Inferior parietal cortex (tissue), 1 donor: ENCODE data around the gene MATR3.
"Not testable (repeated sequence)": the region's sequence is repeated elsewhere in the genome, so short reads cannot be mapped to it uniquely, and the experiment has no call there.

Source experiments
- DNase-seq: peaks from one replicate; pipeline ENCODE4 v3.0.0-alpha.2; 2016; ENCODE audit errors: extremely low spot score

The MATR3 gene

GRCh38 chr5:139347863-139348262 is 54.3 kb downstream of the MATR3 start:
- DNase-seq = not testable (repeated sequence)

- no peak for DNase-seq
These were observed 60.6 kb downstream of the MATR3 start for GRCh38 chr5:139354186-139354585.

- not testable (repeated sequence) for DNase-seq
These were observed 62.4 kb downstream of the MATR3 start for GRCh38 chr5:139355900-139356299.

DNA sequence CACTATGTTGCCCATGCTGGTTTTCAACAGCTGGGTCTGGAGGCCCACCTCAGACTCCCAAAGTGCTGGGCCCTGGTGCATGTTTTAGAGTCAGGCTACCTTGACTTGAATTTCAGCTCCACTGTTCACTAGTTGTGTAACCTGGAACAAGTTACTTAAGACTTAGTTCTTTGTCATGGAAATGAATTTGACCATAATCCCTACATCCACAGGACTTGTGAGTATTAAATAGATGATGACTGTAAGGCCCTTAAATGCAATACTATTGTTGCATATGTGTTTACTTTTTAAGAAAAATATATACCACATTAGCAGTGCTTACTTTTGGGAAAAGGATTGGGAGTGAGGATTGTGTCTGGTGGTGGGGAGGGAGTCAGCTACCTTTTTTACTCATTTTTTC is 64.5 kb downstream of the MATR3 start:
- DNase-seq = no peak

DNA sequence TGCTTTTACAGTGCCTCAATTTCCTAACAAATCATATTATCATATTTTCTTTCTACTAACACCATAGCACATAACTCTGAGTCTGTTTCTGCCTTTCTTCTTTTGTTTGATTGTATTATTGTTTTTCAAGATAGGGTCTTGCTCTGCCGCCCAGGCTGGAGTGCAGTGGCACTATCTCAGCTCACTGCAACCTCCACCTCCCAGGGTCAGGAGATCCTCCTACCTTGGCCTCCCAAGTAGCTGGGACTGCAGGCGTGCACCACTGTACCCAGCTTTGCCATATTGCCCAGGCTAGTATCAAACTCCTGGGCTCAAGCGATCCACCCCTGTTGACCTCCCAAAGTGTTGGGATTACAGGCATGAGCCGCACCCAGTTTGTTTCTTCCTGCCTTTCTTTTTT is 66.8 kb downstream of the MATR3 start:
- DNase-seq = no peak

DNA sequence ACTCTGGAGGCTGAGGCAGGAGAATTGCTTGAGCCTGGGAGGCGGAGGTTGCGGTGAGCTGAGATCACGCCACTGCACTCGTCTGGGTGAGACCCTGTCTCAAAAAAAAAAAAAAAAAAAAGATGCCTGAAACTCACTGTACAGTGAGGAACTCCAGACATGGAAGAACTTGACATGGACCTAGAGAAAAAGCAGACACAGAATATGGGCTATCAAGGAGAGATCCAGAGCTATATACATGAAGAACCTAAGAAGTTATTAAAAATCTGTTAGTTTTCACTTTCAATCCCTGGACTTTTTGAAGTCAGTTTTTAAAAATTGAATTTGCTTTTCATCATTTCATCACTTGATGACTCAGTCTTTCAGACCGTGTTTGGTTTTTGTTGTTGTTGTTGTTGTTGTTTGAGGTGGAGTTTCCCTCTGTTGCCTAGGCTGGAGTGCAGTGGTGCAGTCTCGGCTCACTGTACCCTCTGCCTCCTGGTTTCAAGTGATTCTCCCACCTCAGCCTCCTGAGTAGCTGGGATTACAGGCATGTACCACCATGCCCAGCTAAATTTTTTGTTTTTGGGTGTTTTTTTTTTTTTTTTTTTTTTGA is 68.4 kb downstream of the MATR3 start:
- no peak for DNase-seq

- no peak for DNase-seq
These were observed 70.4 kb downstream of the MATR3 start for GRCh38 chr5:139363937-139364336.

DNA sequence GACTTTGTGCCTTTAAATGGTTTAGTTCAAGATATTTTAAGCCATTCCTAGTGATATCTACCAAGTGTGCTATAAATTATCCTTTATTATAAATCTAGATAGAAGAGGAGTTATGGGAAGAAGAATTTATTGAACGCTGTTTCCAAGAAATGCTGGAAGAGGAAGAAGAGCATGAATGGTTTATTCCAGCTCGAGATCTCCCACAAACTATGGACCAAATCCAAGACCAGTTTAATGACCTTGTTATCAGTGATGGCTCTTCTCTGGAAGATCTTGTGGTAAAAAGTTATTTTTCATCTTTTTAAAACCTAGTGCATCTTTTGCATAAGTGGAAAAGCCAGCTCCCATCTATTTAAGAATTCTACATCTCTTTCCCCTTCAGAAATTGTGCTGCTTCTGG is 70.9 kb downstream of the MATR3 start:
- no peak for DNase-seq

DNA sequence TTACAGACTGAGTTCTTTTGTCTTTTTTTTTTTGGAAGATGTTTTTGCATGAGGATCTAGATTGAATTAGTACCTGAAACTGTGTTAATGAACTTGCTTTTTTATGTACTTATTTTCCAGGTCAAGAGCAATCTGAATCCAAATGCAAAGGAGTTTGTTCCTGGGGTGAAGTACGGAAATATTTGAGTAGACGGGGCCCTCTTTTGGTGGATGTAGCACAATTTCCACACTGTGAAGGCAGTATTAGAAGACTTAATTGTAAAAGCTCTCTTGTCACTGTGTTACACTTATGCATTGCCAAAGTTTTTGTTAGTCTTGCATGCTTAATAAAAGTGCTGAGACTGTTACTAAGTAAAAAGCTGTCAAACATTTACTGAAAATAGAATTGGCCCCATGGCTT is 75.1 kb downstream of the MATR3 start:
- peak; percentile 11 for DNase-seq

GRCh38 chr5:139369181-139369580 is 75.6 kb downstream of the MATR3 start:
- DNase-seq = no peak

DNA sequence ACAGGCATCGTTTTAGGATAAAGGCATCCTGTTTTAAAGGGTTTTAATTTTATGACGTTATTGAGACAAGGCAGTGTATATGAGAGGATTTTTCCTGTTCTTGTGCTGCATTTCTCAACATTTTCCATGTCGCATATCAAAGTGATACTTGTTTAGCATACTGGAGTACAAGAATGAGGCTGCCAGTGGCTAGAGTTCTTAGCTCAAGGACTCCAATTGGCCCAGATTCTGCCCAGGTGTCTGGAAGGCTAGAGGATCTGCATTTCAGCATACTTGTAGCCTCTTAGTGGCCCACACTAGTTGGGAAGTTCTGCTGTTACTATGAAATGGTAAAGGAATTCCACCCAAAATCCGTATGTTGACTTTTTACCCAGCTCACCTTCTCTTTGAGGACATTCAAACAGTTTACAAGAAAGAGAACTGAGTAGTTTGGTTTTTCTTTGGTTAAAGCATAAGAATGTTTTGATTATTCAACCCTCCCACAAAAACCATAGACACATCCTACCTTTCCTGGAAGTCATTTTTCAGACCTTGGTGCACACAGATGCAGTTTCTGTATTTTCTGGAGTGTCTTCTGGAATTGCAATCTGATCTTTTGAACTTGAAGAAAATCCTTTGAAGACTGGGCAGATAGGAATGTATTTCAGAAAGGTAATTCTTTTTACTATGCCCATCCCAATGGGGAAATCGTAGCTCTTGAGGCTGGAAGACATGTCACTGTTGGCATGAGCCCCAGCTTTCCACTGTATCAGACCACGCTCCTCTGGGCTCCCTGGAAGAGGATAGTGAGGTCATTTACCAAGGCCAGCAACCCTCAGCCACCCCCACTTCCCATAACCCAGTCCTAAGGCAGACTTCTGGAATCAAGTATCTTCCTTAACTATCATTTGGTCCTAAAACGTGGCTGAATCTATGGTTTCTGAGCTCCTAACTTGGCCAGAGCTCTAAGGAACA is 78.2 kb downstream of the MATR3 start:
- DNase-seq = no peak

- no peak for DNase-seq
These were observed 81.4 kb downstream of the MATR3 start for GRCh38 chr5:139374909-139375308.

- no peak for DNase-seq
These were observed 82.8 kb downstream of the MATR3 start for GRCh38 chr5:139376364-139376763.

DNA sequence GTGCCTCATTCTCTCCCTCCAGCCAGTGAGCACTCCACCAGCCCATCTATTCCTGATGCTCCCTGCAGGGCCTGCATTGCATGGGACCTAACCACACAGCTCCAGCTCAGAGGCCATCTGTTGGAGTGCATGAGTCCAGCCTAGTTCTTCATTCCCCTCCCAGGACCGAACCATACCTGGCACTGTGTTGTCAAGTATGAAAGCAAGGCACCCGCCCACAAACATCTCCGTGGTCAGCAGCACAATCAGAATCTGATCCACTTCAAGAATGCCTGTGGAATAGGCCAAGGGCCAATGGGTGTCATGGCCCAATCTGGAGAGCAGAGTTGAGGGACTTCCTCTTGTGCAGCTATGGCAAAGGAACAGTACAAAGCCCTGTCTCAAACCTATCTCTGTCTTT is 83.7 kb downstream of the MATR3 start:
- no peak for DNase-seq

DNA sequence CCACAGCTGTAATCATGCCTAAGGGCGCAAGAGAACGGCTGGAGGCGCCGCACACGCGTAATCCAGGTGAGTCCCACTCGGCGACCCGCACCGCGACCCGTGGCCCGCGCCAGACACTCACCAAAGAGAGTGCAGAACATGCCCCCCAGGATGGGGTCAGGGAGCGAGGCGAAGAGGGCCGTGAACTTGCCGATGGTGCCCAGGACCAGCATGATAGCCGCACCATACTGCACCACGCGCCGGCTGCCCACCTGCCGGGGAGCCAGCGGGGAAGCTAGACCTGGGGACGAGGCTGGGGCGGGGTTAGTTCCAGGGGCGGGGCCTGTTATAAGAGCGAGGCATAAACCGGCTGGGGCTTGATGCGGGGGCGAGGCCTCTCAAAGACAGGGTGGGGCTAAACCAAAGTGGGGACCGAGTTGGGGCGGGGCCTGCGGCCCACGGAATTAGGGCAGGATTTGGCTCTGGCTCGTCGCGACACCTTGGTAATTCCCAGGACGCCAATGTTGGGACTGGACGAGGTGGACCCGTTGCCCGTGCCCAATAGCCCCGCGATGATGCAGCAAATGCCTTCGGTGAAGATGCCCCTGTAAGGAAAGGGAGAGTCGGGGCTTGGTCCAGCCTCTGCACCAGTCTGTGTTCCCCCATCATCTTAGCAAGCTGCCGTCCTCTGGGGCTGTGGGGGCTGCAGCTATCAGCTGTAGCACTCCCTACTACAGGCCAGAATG is 84.7 kb downstream of the MATR3 start:
- no peak for DNase-seq

GRCh38 chr5:139378941-139379361 is 85.4 kb downstream of the MATR3 start:
- DNase-seq = no peak

DNA sequence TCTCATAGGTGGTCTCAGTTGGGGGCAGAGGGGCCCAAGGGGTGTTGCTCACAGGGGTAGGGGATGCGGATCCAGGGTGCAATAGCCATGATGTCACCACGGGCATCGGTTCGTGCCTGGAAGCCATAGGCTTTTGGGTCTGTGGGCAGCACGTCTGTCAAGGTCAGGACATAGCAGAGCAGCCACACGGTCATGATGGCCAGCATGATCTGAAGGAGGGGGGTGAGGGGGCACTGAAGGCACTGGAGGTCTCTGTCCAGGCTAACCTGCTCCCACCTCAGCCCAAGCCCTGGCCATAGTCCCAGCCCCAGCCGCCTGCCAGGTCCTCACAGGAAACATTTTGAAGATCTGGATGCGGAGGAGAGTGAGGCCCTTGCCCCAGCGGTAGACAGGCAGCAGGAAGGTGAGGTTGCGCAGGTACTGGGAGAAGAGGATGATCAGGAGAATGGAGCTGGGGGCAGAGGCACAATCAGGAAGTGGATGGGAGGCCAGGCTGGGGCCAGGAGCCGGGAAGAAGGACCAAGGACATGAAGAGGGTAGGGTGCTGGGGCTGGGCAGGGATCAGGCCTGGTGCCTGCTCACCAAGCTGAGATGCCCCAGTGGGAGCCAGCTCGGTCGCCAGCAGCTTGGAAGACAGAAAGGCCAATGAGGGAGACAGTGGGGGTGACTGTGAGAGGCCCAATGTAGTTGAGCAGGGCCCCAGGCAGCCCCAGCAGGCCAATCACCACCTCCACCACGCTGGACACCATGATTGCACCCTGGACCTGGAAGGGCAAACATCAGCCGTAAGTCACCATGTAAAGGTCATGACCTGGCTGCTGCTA is 86.3 kb downstream of the MATR3 start:
- no peak for DNase-seq
